Psoas muscle (tissue), 8 donors: Measurements from ENCODE around the gene NLRC5. TPM values are rescaled to one million over a fixed set of nuclear protein-coding genes. Genes with fewer than 3 reads are reported as not detected.

ENCODE experiments used
- ATAC-seq, 4 donors: fragments of 200-7000 bp; cut with Tn5 transposase; one replicate each; pipeline ENCODE4 v1.9.1; 2020; ENCODE audit warnings: moderate library complexity in 3 of 4, mild to moderate bottlenecking in 2 of 4
- DNase-seq, 2 donors: peaks; one replicate each; pipeline ENCODE4 v3.0.0-alpha.2; 2020
- H3K27ac ChIP-seq: fragments of 200-600 bp; one replicate; pipeline ENCODE4 v1.8.0; 2022
- H3K27me3 ChIP-seq, 3 donors: fragments of 200-600 bp in 1 of 3; one replicate each; pipeline versions ENCODE4 v1.6.1 to v1.8.0; 2013 to 2022; ENCODE audit warnings: low read length in 2 of 3, mild to moderate bottlenecking in 2 of 3, moderate library complexity in 1 of 3; ENCODE audit not compliant: insufficient read depth in 3 of 3
- H3K36me3 ChIP-seq, 2 donors: fragments of 200-600 bp in 1 of 2; one replicate each; pipeline versions ENCODE4 v1.6.1 to v1.8.0; 2013 to 2022; ENCODE audit warnings: low read depth in 1 of 2, mild to moderate bottlenecking in 1 of 2, moderate library complexity in 1 of 2; ENCODE audit not compliant: insufficient read depth in 1 of 2
- H3K4me1 ChIP-seq: fragments of 200-600 bp; one replicate; pipeline ENCODE4 v1.8.0; 2022
- H3K4me3 ChIP-seq: fragments of 200-600 bp; one replicate; pipeline ENCODE4 v1.8.0; 2022; ENCODE audit warnings: mild to moderate bottlenecking
- H3K9me3 ChIP-seq: fragments of 200-600 bp; one replicate; pipeline ENCODE4 v1.8.0; 2022
- CTCF ChIP-seq: fragments of 200-600 bp; IDR thresholded peaks from one replicate; pipeline ENCODE4 v1.8.0; 2022; ENCODE audit warnings: antibody characterized with exemption
- WGBS, 3 donors: extraction: QIAGEN DNeasy Blood & Tissue Kit; methylation state at CpG; one replicate each; pipeline versions ENCODE4 v1.1.6 to v1.1.7; 2013; 5-methylcytosine and 5-hydroxymethylcytosine counted together
- intact Hi-C, 2 donors: fragments of 100-400 bp; cut with DNase I; formaldehyde crosslinking; loops; one replicate each; pipeline versions ENCODE4 v1.11.0 to v1.14.2; 2022
- polyA plus RNA-seq, 3 donors: library from polyadenylated mRNA; stranded (reverse); fragments of 200-250 nt; gene quantifications; one replicate each; pipeline ENCODE4 v1.2.3, GENCODE V29; 2013
- total RNA-seq, 4 donors: library from RNA; stranded (reverse); fragmentation: NEBNext Ultra II Directional in 2 of 4; extraction: Animal tissue kit (Norgen Biotek cat#: 25700) in 2 of 4; gene quantifications; one replicate each; pipeline versions ENCODE4 v1.2.1 to v1.2.4, GENCODE V29; 2021 to 2023
- donor health status: healthy with polysubstance abuse.
- donor health status: DM: no; HTN: no; CAD: no; lungs with moderate emphysema.
- donor health status: Bipolar disorder and iron deficiency.
- donor health status: healthy.
- donor health status: DM: yes; HTN: yes; CAD: no.
- donor health status: DM: no; HTN: no; CAD: no.
- donor health status: DM: no; HTN: no; CAD: no.
- donor health status: DM: yes; HTN: yes; CAD: no.

The NLRC5 gene
- total and polyA plus RNA-seq, 7 donors: 2.3 to 13.6 (median 6.4) TPM

- no peak overlapping the region for H3K27ac ChIP-seq
- WGBS, 3 donors: 85 to 92% (median 90%) methylated on average over 21 of the region's 21 CpGs
- TF ChIP-seq CTCF: no peak
- H3K4me1 ChIP-seq: no peaks in the 10 kb centered on the region
- no peaks in the 10 kb centered on the region for H3K36me3 ChIP-seq
- no peaks in the 10 kb centered on the region for H3K9me3 ChIP-seq
- intact Hi-C loops: no loop called here
- H3K27me3 ChIP-seq: no peaks in the 10 kb centered on the region
- ATAC-seq (no peak), DNase-seq (no peak)
- no peak overlapping the region for H3K4me3 ChIP-seq
Measured at GRCh38 chr16:57025941-57026777, 36.8 kb downstream of the NLRC5 start.

- intact Hi-C loops: no loop called here
- TF ChIP-seq CTCF: no peak
- no peak for DNase-seq
- no peaks in the 10 kb centered on the region for H3K9me3 ChIP-seq
- WGBS, 3 donors: 86 to 90% (median 88%) methylated on average over 3 of the region's 3 CpGs
- ATAC-seq: no peak
- no peak overlapping the region for H3K4me3 ChIP-seq
- H3K4me1 ChIP-seq: no peaks in the 10 kb centered on the region
- H3K36me3 ChIP-seq: no peaks in the 10 kb centered on the region
- H3K27me3 ChIP-seq: no peaks in the 10 kb centered on the region
- no peak overlapping the region for H3K27ac ChIP-seq
Measured at GRCh38 chr16:57026778-57027062, 37.4 kb downstream of the NLRC5 start.

- 94 to 98% (median 97%) methylated on average over 2 of the region's 2 CpGs for whole genome bisulfite sequencing, 3 donors
- Histone ChIP-seq H3K4me1 (no peaks in the 10 kb centered on the region), H3K9me3 (no peaks in the 10 kb centered on the region), H3K27me3 (no peaks in the 10 kb centered on the region), H3K4me3 (no peak overlapping the region), H3K36me3 (no peaks in the 10 kb centered on the region), H3K27ac (no peak overlapping the region)
- DNase-seq: no peak
- intact Hi-C loops: no loop called here
- no peak for TF ChIP-seq CTCF
- no peak for ATAC-seq
Measured at GRCh38 chr16:57027067-57027466, 37.7 kb downstream of the NLRC5 start.

- no peaks in the 10 kb centered on the region for H3K4me1 ChIP-seq
- intact Hi-C loops: no loop called here
- no peak overlapping the region for H3K4me3 ChIP-seq
- ATAC-seq: no peak
- no peak overlapping the region for H3K27ac ChIP-seq
- no peaks in the 10 kb centered on the region for H3K9me3 ChIP-seq
- H3K36me3 ChIP-seq: no peaks in the 10 kb centered on the region
- WGBS, 3 donors: 73 to 80% (median 78%) methylated on average over 4 of the region's 4 CpGs
- no peak for DNase-seq
- H3K27me3 ChIP-seq: no peaks in the 10 kb centered on the region
- TF ChIP-seq CTCF: no peak
Measured at GRCh38 chr16:57028086-57028485, 38.7 kb downstream of the NLRC5 start.
